OCI-M2 (cell line): Measurements from ENCODE around the gene SLCO1B1.
"Not testable (repeated sequence)": the region's sequence is repeated elsewhere in the genome, so short reads cannot be mapped to it uniquely, and the experiment has no call there.

Experiments
- DNase-seq: peaks from one replicate; lab custom pipeline; 2025; ENCODE audit not compliant: unreplicated experiment; lab: John Stamatoyannopoulos, UW

SLCO1B1 gene, protein sequence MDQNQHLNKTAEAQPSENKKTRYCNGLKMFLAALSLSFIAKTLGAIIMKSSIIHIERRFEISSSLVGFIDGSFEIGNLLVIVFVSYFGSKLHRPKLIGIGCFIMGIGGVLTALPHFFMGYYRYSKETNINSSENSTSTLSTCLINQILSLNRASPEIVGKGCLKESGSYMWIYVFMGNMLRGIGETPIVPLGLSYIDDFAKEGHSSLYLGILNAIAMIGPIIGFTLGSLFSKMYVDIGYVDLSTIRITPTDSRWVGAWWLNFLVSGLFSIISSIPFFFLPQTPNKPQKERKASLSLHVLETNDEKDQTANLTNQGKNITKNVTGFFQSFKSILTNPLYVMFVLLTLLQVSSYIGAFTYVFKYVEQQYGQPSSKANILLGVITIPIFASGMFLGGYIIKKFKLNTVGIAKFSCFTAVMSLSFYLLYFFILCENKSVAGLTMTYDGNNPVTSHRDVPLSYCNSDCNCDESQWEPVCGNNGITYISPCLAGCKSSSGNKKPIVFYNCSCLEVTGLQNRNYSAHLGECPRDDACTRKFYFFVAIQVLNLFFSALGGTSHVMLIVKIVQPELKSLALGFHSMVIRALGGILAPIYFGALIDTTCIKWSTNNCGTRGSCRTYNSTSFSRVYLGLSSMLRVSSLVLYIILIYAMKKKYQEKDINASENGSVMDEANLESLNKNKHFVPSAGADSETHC

GRCh38 chr12:21130998-21131397, at the start of gene SLCO1B1:
Gene SLCO1B1 (plus strand): TSS chr12:21131194. CDS start chr12:21141575, 10,381 bp downstream.
- DNase-seq: no peak

GRCh38 chr12:21084753-21085152, 46.2 kb upstream of the SLCO1B1 start:
- not testable (repeated sequence) for DNase-seq

DNA sequence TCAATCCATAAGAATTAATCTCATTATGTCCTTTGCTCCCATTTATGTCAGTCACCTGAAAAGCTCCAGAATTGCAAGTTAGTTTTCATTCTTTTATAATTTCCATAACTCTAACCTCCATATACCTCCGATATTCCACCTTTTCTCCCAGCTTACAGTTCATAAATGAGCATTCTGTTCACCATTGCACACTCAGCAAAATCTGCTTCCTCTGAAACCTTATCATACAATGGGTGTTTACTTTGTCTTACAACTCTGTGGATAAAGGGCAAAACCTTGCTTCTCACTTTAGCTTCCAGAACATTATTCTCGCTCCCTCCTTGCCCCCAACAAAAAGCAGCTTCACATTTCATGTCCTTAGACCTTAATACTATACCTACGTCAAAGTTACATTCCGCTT, 19.3 kb upstream of the SLCO1B1 start:
- DNase-seq: no peak

DNA sequence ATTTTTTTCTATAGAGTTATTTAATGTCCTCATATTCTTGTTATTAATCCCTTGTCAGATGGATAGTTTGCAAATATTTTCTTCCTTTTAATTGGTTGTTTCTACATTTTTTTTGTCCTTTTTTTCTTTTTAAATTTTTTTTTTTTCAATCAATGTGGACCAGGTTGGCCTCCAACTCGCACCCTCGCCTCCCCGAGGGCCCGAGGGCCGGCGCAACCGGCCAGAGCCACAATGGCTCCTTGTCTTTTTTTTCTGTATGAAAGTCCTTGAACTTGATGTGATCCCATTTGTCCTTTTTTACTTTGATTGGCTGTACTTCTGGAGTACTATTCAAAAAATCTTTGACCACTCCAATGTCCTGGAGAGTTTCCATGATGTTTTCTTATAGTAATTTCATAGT, 17.7 kb upstream of the SLCO1B1 start:
- no peak for DNase-seq

GRCh38 chr12:21117995-21118394, 13.0 kb upstream of the SLCO1B1 start:
- DNase-seq: no peak

- no peak for DNase-seq
Measured at GRCh38 chr12:21118760-21119159, 12.2 kb upstream of the SLCO1B1 start.

DNA sequence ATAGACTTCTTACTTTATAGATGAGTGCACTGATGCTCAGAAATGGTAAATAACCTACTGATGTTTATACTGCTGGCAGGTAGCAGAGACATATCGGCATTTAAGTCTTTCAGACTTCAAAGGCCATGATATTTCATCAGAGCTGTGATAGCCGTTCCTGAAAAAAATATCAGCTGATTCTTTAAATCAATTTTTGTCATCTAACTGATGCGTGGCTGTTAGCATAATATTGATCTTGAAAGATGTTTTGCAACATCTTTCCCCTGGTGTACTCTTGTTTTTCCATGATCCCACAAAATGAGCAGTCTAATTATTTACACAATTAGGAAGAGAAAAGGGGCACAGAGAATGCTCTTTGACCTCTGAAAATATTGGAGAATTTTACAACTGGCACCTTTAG, 1.6 kb upstream of the SLCO1B1 start:
- no peak for DNase-seq

DNA sequence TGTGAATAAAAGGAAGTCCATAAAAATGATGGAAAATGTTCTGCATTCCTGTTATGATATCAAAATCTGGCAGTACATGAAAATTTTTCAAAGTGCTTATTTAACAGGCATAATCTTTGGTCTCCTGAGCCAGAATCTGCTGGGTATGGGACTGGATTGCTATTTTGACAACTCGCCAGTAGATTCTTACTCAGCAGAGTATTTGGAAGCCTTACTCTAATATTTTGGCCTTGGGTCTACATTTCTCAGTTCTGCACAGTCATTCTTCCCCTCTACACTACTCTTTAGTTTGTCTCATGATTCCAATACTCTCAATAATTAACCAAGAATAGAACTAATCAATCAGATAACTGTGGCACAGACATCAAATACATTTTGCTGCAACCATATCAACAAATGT, 1.1 kb upstream of the SLCO1B1 start:
- DNase-seq: no peak

DNA sequence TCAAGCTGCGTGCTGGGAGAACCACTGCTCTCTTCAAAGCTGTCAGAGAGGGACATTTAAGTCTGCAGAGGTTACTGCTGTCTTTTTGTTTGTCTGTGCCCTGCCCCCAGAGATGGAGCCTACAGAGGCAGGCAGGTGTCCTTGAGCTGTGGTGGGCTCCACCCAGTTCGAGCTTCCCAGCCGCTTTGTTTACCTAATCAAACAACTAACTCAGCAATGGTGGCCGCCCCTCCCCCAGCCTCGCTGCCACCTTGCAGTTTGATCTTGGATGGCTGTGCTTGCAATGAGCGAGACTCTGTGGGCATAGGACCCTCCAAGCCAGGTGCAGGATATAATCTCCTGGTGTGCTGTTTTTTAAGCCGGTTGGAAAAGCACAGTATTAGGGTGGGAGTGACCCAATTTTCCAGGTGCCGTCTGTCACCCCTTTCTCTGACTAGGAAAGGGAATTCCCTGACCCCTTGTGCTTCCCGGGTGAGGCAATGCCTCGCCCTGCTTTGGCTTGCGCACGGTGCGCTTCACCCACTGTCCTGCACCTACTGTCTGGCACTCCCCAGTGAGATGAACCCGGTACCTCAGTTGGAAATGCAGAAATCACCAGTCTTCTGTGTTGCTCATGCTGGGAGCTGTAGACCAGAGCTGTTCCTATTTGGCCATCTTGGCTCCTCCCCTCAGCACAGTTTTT, 6.5 kb downstream of the SLCO1B1 start:
- DNase-seq: not testable (repeated sequence)

DNA sequence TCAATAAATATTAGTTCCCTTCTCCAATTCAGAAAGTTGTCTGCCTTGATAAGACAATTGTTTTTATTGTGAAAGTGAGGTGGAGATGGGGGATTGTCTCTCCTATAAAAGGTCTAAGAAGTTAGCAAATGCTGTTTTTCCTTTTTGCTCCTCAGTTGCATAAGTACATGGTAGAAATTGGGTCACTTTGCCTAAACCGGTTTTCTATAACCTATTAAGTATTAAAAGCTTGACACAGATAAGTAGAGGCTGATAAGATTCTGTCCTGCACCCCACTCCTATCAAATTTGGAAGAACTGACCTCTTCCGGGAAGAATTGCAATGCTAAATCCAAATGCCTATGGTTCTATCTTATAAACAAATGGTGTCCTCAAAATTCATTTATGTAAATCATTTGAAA, 7.0 kb downstream of the SLCO1B1 start:
- no peak for DNase-seq

DNA sequence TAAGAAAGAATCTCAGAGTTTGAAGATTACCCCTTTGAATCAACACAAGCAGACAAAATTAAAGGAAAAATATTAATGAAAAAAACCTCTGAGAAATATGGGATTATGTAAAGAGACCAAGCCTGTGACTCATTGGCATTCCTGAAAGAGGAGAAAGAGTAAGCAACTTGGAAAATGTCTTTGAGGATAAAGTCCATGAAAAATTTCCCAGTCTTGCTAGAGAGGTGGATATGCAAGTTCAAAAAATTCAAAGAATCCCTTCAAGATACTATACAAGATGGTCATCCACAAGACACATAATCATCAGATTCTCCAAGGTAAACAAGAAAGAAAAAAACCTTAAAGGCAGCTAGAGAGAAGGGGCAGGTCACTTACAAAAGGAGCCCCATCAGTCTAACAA, 13.3 kb downstream of the SLCO1B1 start:
- DNase-seq: no peak

DNA sequence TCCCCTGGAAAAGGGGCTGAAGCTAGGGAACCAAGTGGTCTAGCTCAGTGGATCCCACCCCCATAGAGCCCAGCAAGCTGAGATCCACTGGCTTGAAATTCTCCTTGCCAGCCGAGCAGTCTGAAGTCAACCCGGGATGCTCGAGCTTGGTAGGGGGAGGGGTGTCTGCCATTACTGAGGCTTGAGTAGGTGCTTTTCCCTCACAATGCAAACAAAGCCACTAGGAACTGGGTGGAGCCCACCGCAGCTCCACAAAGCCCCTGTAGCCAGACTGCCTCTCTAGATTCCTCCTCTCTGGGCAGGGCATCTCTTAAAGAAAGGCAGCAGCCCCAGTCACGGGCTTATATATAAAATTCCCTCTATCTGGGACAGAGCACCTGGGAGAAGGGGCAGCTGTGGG, 18.9 kb downstream of the SLCO1B1 start:
- not testable (repeated sequence) for DNase-seq

- DNase-seq: no peak
Measured at GRCh38 chr12:21151184-21151583, 20.2 kb downstream of the SLCO1B1 start.

- no peak for DNase-seq
Measured at GRCh38 chr12:21155522-21156351, 24.7 kb downstream of the SLCO1B1 start.

DNA sequence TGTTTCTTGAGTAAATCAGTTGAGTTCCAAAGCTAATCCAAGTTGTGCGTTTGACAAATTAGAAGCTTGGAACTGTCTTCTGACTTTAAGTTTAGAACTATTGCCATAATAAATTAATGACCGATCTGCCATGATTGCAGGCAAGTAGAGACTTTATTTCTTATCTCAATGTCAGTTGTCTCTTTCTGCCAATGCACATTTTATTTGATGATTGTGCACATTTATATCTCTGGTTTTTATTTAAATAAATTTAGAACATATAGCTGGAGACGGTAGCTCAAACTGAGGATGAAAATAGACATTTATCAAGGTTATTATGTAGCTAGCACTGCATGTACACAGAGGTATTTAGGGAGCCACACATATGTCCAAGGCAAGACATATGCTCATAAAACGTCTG, 34.1 kb downstream of the SLCO1B1 start:
- no peak for DNase-seq

- no peak for DNase-seq
Measured at GRCh38 chr12:21169878-21170472, 39.0 kb downstream of the SLCO1B1 start.

DNA sequence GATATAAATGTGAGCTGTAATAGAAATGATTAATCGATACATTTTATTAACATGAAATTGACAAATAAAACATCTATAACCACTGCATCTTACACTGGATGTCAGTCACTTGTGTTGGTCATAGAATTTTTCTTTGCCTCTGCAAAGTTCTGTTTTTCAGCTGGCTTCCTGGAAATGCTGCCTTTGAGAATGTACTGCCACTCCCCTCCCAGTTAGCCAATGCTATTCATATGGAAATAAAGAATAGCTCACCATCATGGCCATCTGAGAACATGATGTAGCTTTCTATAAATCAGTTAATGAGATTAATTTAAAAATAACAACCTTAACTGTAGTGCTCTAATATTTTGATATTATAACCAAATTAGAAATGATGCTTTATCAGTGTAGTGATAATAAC, 41.1 kb downstream of the SLCO1B1 start:
- DNase-seq: no peak

DNA sequence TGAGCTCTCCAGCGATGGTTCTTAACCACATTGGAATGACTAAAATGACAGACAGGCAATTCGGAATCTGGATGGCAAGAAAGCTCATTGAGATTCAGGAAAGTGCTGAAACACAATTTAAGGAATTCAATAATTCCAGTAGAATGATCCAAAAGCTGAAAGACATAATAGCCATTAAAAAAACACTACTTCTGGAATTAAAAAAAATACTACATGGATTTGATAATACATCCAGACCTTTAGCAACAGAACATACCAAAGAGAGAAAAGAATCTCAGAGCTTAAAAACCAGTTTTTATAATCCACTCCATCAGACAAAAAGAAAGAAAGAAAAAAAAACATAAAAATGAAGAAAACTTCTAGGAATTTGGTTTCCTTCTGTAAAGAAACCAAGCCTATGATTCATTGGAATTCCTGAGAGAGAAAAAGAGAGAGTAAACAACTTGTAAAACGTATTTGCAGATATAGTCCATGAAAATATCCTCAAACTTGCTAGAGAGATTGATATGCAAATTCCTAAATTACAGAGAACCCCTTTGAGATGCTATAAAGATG, 52.8 kb downstream of the SLCO1B1 start:
- DNase-seq: no peak

DNA sequence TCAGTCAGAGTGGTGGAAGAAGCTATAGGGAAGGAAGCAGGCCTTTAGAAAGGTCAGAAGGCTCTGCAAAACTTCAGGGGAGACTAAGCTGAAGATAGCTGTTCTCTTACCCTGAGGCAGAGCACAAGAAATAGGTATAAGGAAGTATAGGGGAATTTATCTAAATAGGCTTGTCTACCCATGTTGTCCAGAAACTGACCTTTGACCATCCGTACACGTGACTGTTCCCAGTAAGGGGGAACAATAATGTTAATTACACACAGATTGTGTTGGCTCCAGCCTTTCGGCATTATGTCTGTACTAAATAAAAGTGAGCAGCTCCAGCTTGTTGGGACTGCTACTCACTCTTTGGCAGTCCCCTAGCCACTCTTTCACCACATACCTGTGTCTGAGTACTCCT, 59.0 kb downstream of the SLCO1B1 start:
- DNase-seq: no peak

- not testable (repeated sequence) for DNase-seq
Measured at GRCh38 chr12:21214433-21214832, 83.4 kb downstream of the SLCO1B1 start.
